ENCODE results near the gene ITGB6.

ITGB6 gene

GRCh38 chr2:160221391-160222276 lies 21.6 kb upstream of the ITGB6 start:
- peak; percentile 84 for DNase-seq (ENCODE audit: low read depth)

GRCh38 chr2:160220545-160221009 lies 20.5 kb upstream of the ITGB6 start:
- no peak for DNase-seq (ENCODE audit: low read depth)

- DNase-seq (ENCODE audit: low read depth) = no peak
Observed at GRCh38 chr2:160220026-160220425, 20.0 kb upstream of the ITGB6 start.

DNA sequence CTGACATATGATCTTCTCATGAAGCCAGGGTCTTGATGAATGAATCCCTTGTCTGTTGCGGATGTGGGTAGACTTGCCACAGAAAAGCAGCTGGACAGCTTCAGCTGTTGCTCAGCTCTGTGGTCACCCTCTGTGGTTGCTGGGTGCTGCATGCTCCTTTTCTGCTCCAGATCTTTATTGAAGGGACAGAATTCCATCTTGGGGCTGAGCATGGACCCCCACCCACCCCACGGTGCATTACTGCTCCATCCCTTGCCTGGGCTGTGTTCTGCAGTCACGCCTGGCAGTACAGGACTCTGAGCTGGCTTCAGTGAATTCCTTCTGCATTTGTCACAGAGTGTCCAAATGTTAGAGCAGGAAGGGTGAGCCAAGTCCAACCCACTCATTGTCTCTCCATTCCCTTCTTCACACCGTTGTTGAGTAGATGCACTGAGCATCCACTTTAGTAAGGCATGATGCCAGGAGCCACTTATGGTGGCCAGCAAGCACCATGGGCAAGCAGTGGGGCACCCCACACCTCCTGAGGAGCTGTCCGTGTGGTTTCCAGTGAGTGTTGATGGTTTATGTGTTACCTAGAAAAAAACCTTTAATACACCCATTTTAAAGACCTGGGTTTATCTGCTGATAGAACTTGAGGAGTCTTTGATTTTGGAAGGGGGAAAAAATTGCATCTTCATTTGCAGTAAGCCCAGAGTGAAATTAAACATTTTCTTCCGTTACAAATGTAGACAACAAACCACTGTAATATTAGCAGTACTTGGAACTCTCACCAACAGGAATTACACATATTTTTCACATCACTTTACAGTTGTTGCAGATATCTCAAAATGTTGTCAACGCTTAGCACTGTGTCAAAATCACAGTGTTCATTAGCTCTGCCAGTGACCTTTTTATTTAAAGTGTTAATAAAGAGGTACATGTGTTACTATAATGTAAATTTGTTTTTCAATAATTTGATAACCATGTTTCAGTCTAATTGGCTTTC lies 14.7 kb upstream of the ITGB6 start:
- DNase-seq (ENCODE audit: low read depth) = peak; percentile 93

GRCh38 chr2:160213511-160213910 lies 13.4 kb upstream of the ITGB6 start:
- no peak for DNase-seq (ENCODE audit: low read depth)

DNA sequence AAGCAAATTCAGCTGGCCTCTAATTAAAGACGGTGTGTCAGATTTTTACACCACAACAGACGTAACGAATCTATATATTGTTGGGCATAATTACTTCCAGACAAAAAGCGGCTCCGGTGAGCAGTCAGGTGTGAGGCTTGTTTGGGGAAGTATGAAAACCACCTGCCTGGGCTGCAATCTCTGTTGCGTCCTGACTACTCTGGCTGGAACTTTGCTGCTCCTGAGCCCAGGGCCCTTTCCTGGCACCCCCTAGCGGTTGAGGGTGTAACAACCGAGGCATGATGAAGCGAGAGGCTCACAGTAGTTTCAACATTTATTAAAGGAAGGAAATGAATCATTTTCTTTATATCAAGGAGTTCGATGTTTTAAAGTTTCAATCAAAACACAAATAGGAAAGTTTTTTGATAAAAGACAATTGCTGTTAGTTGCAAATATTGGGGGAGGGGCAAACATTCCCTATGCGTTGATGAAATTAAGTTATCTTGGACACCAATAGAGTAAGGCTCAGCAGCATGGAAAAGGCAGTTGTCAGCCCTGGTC lies 10.6 kb upstream of the ITGB6 start:
- DNase-seq (ENCODE audit: low read depth) = peak; percentile 67

- DNase-seq (ENCODE audit: low read depth) = peak; percentile 98
Observed at GRCh38 chr2:160209516-160209856, 9.4 kb upstream of the ITGB6 start.

GRCh38 chr2:160208655-160209515 lies 8.8 kb upstream of the ITGB6 start:
- no peak for DNase-seq (ENCODE audit: low read depth)

DNA sequence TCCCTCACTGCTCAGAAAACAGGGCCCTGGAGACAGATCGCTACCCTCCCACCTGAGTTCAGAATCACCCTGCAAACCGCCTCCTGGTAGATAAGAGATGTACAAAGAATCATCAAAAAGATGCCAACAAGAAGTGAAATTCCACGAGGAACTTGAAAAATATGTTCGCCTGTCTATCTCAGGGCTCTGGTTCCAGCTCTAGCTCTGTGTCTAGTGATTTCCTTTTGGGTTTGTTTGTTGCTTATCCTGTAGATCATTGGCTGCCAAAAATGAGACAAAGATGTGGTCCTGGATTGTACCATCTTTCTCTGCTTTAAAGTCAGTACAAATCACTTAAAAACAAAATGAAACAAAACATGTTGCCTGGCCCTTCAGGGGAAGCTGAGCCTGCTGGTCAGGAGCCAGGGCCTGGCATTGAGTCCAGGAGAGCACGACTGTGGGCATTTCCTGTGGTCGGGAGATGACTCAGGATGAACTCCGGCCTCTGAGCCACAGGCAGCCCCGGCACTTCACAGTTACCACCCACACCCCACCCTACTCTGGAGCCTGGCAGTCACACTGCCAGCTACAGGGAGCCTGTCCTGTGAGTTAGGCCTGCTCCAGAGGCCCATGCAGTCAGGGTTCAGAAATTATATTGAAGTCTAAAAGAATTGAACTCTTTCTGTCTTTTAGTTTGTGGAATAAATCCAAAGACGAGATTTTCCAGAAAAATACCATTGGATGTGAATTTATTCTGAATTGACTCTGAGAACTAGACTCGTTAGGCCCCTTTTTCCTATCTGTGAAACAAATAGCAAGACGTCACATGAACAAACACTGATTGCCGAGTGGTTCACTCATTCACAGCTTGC lies 8.0 kb upstream of the ITGB6 start:
- peak; percentile 94 for DNase-seq (ENCODE audit: low read depth)

DNA sequence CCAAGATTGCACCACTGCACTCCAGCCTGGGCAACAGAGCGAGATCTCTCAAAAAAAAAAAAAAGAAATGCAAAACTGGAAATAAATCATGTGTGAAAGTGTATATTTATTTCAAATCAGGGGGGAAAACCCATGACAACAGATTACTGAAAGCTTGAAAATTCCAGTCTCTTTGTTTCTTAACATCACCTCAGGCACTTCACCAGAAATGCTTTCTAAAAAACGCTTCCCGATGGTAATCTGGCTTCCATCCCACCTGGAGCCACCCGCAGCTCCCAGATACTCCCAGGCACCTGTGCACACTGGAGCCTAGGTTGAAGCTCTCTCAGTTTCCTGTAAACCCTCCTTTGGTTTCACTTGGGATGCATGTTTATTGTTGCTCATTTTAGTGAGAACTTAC lies 7.2 kb upstream of the ITGB6 start:
- DNase-seq (ENCODE audit: low read depth) = no peak

- DNase-seq (ENCODE audit: low read depth) = no peak
Observed at GRCh38 chr2:160206436-160206835, 6.4 kb upstream of the ITGB6 start.

DNA sequence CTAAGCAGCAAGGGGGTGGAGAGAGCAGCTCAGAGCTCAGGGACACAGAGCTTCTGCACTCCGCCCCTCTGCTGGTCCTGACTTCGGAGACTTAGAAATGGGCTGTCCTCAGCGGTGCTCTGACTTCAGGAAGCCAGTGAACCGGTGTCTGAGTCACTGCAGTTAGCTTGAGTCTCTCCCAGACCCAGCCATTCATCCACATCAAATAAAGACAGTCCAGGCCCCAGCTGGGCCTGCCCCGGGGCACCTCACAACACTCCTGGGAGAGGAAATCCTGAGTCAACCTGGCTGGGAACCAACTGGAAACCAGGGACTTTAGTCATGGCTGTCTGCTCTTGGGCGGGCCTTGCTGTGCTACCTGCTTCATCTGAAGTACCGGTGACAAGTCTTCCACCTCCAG lies 5.4 kb upstream of the ITGB6 start:
- peak; percentile 95 for DNase-seq (ENCODE audit: low read depth)

DNA sequence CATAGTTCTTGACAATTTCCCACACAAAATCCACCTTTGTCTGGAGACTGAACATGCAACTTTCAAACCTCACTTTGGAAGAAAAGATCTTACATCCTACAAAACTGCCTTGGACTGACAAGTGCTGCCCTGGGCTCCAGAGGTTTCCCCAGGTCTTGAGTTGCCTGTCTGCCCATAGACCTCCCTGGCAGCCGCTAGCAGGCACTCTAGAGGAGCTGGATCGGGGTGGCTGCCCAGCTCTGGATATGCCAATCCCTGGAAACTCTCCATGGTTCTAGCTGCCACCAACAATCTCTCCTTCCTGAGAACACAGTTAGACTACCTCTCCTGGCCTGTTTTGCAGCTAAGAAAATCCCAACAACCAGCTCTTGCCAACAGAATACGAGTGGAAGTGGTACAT lies 3.4 kb upstream of the ITGB6 start:
- no peak for DNase-seq (ENCODE audit: low read depth)

DNA sequence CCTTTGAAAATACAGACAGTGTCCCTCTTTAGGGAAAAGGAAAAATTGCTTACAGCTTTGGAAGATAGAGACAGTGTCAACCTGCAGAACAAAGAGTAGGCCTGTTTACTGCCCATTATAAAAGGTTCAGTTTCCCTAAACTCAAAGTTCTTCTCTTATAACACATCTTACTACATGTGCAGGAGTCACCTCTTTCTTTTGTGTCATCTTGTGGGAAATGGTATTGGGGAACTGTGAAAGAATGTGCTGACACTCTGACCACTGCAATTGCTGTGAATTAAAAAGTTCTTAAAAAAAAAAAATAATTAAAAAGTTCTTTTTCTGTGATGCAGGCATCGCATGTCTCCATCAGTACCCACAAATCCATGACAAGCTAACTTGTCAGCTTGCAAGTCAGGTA lies 2.9 kb upstream of the ITGB6 start:
- no peak for DNase-seq (ENCODE audit: low read depth)

GRCh38 chr2:160201849-160202539 lies 1.9 kb upstream of the ITGB6 start:
- DNase-seq (ENCODE audit: low read depth) = peak; percentile 57

DNA sequence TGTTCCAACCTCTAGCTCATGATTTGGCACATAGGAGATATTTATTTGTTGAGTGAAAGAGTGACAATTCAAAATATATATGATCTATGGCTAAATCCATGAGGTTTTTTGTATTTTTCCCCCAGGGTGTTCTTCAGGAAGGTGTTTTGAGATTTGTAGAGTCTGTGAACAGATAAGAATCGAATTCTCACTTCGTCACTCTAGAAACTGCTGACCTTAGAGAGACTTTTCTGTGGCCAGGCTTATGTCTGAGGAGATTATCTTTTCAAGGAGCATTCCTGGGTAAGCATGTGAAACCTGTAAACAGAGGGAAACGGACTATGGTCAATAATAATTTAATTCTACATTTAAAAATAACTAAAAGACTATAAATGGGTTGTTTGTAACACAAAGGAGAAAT lies 849 bp upstream of the ITGB6 start:
- no peak for DNase-seq (ENCODE audit: low read depth)

DNA sequence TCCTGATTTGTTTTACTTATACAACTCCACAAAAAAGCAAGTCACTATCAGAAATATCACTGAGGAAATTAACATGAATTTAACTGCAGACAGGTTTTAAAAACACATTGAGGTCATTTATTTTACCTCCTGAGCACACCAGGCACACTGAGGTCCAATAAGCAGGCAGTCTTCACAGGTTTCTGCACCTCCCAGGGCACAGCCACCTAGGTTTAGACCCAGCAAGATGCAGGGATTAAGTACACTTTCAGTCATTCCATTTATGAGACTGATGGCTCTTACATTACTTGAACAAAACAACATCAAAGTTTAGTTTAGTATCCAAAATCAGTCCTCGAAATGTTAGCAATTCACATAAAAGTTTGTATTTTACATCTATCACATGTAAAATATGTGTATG lies 1.0 kb downstream of the ITGB6 start:
- no peak for DNase-seq (ENCODE audit: low read depth)

- no peak for DNase-seq (ENCODE audit: low read depth)
Observed at GRCh38 chr2:160197587-160197986, 2.5 kb downstream of the ITGB6 start.

DNA sequence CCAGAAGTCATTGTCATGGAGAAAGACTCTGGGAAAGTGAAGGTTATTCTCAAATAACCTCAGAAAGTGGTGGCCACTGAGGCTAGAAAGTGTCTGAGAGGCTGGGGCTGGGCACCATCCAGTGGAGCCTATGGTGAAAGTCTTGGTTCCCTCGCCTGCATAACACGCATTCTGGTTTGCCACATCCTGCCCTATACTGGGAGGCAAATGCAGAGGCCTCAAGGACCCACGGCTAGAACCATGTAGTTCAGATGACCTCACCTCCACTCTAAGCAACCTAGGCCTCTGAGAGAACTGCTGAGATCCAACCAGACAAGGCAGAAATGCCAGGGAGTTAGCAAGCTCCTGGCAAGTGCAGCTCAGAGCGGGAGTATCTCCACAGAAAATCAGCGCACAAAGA lies 5.1 kb downstream of the ITGB6 start:
- no peak for DNase-seq (ENCODE audit: low read depth)

DNA sequence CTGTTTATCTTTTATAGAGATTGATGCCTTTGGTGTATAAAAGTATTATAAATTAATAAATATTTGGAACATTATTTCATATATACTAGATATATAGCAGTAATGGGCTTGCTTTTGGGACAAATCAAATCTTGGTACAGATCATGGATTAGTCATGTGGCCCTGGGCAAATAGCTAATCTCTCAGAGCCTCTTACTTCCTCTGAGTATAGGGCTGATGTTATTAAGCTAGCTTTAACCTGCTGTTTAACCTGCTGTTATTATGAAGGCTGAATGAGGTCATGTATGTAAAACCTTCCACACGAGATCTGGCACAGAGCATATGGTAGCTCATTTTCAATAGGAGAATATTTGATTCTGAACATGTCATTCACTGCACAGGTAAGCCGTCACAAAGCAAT lies 5.7 kb downstream of the ITGB6 start:
- DNase-seq (ENCODE audit: low read depth) = no peak
